DOHH2 (cell line): ENCODE measurements around the gene NCF2.

ENCODE experiments used
- CTCF ChIP-seq: fragments of 200-600 bp; sonication (generic); IDR thresholded peaks from one replicate; pipeline ENCODE4 v1.5.1; 2014; ENCODE audit warnings: antibody characterized with exemption, mild to moderate bottlenecking, low read depth, low read length; ENCODE audit not compliant: poor library complexity, severe bottlenecking
- EZH2phosphoT487 ChIP-seq: fragments of 200-600 bp; sonication (generic); IDR thresholded peaks from 2 replicates; pipeline ENCODE4 v1.6.1; 2017; ENCODE audit warnings: borderline replicate concordance, mild to moderate bottlenecking, antibody characterized with exemption, low read length, moderate library complexity, mixed read lengths

DNA sequence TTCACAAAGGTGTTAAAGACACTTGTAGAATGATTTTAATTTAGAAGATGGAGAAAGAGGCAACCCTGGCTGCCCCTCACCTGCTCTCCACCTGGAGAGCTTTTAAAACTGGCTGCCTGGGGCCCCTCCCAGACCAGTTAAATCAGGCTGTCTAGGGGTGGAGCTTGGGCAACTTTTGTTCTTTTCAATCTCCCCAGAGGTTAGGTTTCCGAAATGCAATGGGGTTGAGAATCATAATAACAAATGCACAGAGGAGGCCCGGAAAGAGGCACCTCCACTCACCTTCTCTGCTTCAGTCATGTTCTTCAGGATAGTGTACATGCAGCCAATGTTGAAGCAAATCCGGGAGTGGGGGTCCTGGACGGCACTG, 400 bp downstream of the NCF2 start:
- TF ChIP-seq CTCF (no peak), EZH2phosphoT487 (no peak)
